Activated CD4-positive, alpha-beta T cell treated with anti-CD3 and anti-CD28 coated beads, Interleukin-2, amount 50 U/mL, for 48 hours (primary cell): ENCODE results near the gene CYP26B1.

ENCODE experiments used
- DNase-seq, 2 experiments: peaks; one replicate each; pipeline ENCODE4 v3.0.0-alpha.2; 2020

Gene CYP26B1

DNA sequence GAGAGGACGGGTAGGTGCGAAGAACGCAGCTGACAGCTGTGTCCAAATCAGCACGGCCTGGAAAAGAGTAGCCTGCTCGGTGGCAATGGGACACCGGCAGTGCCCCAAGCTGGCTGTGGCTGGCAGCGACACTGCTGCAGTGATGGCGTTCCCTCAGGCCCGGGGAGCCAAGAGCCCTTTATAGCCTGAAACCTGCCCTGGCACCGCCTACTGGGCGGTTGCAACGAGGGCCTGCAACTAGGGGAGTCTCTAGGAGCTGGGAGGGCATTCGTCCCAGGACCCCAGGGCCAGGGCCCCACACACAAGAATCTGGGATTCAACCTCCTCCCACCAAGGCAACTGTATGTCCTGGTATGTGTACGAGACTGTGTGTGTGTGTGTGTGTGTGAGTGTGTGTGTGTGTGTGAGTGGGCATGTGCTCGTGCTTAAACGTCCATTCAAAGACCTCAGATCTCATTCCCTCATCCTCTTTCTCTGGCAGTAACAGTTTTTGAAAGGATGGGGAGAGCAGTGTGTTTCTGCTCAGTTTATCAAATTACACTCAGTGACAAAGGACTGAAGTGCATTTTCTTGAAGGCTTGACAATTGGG, 6.8 kb upstream of the CYP26B1 start:
- DNase-seq: no peak

DNA sequence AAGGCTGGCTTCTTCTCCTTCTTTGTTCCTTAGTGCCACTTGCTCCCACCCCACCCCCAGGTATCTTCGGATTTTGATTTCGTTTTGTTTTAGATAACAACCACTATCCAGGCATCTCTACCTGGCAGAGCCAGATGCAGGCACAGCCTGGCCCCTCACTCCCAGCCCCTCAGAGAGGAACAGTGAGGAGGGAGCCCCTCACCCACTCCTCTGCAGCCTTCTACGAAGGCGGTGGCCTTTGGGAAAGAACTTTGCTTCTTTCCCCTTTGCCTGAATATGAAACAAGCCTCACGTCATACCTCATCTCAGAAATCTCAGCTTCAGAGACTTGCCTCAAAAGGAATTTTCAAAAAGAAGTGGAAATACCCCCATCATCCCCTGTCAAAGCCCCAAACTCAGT, 6.3 kb upstream of the CYP26B1 start:
- no peak for DNase-seq

DNA sequence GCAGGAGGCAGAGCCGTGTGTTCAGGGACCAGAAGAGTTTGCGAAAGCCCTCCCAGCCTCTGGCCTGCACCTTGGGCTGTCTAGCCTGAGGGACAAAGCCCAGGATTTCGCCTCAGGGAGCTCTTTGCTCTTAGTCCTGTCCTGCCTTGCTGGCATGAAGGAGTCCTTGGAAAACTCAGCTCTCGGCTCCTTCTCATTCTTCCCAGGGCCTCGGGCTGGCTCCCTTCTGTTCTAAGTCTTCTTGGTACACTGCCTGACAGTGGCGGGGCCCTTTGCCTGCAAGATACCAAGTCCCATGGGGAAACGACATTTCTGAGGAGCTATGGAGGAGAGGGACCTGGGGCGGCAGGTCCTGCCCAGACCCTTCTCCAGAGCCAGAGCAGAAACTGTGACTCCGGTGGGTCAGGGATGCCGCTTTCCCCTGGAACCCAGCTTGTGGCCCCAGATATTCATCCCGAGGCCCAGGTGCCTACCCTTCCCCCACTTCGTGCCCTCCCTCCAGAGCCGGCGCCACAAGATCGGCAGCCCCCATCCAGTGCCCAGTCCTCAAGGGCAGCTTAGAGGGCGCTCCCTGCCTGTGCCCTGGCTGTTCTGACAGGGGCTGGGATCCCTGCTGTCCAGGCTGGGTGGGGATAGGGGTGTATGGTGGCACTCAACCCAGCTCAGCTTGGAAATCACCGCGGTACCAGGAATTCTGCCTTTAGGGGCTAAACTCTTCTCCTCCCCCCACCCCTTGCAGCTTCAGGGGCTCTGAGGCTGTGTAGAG, 5.5 kb upstream of the CYP26B1 start:
- no peak for DNase-seq

DNA sequence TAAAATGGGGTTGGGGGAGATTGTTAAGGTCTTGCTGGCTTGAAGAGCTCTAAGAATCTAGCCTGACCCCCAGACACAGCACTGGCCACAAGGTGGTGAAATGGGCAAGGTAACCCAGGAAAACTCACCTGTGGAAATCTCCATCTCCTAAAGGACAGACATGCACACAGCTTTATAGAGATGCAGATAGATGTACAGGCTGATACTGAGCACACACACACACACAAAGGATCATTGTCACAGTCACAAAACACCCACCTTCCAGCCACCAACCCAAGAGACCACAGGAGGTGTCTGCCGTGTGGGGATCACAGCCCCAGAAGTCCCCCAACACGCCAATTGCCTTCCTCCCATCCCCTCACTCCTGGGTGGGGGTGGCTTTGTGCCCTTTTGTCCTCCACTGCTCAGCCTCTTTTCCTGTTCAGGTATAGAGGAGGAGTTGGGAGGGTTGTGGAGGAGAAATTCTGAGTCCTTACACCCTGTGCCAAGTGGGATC, 3.2 kb upstream of the CYP26B1 start:
- no peak for DNase-seq

DNA sequence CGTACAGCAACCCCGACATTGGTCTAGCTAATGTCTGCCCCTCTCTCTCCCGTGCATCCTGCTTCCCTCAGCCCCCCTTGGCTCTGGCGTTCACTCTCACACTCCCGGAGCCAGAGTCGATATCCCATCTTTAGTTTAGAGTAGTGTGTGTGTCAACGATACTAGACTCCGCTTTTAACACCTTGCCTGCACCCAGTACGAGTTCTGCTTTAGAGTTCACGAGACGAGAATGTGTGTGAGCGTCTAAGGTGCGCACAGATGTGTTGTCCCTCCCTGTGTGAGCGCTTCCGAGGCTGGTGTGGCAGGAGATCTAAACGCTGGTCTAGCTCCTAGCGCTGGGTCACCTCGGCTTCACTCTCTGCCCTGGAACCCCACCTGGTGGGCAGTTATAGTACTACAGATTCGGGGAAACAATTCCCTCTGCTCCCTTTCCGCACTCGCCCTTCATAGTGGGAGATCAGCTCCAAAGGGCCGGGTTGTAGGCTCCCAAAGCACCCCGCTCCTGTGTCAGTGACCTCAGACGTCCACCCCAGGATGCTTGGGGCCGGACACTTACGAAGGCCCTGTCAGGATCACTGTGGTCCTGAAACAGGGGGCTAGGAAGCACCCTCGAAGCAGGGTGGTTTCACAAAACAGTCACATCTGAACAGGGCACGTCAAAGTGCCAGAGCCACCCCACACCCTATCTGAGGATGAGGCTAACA, 2.6 kb upstream of the CYP26B1 start:
- DNase-seq: peak; percentile 74 to 82

DNA sequence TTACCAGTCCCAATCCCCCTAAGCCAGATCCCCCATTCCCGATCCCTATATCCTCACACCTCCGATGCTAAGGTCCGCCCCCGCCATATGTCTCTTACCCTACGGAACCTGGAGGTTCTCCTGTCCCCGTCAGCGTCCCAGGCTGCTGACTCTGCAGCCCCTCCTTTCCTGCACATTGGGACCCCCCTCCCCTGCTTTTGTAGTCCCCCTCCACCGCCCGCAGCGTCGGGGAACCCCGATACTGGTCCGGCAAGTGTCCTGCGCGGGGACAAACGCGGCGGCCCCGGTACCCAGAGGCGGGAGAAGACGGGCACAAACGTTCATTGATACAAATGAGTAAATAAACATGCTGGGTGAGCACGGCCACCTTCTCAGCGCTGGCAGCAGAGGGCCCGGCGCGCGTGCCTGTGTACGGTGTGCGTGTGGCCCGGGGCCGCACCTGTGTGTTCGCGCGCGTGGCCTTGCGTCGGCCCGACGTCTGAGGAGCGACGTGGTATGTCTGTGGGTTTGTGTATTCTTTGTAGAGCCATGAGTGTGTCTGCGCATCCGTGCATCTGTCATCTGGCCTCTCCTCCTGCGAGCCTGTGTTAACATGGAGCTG, 2.0 kb upstream of the CYP26B1 start:
- peak in 1 of 2 experiments; percentile 21 for DNase-seq

DNA sequence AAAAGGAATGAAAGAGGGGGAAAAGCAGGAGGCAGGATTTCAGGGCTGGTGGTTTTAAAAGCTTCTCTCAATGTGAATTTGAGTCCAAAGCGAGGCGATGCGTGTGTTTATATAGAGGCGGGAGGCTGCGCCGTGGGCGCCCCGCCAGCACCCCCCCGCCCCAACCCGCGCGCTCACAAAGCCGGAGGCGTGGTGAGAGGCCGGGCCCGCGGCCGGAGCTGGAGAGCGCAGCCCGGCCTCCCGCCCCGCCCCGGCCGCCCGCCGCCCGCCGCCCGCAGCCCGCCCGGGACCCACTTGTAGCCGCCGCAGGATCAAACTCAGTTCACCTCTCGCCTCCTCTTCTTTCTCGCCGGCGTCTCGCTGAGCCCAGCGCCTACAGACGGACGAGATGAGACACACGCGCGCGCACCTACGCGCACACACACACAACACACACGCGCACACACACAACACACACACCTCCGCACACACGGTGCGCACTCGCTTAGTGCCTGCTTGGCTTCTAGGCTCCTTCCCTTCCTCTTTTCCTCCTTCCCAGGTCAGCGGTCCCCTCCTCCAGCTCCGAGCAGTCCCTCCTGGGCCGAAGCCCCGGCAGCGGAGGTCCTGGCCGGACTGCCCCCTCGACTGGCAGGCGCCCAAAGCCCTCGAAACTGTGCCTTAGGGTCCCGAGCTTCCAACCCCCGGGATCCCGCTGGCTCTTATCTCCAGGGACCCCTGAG, 1.3 kb upstream of the CYP26B1 start:
- peak in 1 of 2 experiments; percentile 26 for DNase-seq

DNA sequence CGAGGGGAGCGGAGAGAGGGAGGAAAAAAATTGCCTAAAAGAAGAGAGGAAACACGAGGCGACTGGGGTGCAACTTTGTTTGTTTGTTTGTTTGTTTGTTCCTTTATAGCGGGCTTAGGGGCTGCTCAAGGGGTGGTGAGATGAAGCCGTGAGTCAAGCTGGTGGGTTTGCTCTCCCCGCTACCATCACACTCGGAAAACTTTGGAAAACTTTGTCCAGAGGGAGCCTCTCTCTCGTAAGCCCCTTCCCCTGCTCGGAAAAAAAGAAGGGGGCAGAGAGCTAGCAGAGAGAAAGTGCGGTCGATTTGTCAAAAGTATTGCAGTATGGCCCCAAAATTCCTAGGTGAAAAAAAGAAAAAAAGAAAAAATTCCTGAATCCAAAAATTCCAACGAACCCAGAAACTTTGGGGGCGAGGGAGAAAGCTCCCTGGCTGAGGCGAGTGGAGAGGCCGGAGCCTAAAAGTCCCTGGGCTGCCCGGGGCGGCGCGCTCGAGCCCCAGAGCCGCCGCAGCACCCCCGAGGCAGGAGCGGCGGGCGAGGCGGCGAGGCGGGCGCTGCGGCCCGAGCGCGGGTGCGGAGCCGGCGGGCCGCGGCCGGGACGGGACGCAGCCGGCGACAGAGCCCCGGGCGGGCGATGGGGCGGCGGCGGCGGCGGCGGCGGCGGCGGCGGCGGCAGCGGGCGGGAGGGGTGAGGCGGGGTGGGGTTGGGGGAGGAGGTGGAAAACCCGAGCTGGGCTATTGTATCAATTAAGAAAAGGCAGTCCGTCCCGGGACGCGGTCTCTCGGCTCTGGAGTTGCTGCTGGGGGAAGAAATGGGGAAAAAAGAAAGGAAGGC, 558 bp upstream of the CYP26B1 start:
- no peak for DNase-seq

DNA sequence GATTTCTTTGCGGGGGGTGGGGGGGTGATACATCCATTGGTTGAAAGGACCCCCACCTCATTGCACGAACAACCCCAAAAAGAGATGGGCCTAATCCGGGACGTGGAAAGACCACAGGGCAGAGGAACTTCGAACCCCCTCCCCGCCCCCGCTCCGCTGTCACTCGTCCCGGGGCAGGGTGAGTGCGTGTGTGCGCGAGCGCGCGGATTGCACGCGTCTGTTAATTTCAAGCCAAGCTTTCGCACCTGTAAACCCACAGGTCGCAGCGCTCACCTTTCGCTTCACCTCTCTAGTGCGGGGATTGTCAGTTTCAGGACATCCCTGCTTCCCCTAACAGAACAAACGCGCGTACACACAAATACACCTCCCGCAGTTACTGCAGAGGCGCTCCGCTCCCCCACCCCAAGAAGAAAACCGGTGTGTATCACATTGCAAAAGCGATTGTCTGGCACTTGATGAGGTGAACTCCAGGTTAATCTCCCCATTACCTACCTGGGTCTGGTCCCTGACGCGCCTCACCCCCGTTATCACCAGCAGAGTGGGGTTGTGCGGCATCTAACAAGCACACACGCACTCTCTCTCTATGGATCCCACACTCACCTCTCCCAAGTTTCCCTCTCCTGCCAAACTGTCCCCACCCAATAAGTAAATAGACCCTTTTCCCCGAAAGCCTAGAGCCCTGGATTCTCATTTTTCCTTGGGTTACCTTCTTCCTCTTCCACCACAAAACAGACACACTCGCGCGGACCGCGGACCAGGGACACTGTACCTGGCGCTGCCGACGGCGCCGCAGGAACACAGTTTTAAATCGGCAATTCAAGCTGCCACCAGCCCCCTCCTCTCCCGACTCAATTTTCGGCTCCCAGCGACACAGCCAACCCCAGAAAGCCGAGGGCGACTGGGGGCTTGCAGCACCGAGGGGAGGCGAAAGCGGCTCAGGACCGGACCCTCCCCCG, 1.0 kb downstream of the CYP26B1 start:
- DNase-seq: peak in 1 of 2 experiments; percentile 7

DNA sequence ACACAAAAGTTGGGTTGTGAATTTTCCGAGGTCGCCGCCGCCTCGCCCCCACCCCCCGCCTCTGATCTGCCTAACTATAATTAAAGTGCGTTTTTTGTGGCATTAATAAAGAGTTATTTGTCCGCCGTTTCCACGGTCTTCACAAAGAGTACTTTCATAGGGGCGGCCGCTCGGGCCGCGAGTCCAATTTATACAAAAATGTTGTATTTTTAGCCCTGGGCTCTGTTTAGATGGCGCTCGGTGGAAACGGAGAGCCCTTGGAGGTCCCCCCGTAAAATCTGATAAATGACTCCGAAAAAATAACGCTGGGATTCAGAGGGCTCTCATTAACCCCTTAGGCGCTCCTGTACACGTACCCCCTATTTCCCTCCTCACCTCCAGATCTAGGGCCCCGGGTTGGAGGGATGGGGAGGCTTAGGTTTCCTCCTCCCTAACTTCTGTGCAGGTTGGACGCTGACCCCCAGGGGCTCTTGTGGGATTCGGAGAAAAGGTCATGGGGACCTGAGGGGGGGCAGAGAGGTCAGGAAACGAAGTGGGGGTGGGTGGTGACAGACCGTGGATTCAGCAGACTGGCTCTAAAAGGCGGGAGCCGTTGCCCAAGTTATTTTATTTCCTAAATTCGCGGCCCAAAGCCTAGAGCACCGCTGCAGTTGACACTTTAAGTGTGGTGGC, 1.9 kb downstream of the CYP26B1 start:
- DNase-seq: no peak

DNA sequence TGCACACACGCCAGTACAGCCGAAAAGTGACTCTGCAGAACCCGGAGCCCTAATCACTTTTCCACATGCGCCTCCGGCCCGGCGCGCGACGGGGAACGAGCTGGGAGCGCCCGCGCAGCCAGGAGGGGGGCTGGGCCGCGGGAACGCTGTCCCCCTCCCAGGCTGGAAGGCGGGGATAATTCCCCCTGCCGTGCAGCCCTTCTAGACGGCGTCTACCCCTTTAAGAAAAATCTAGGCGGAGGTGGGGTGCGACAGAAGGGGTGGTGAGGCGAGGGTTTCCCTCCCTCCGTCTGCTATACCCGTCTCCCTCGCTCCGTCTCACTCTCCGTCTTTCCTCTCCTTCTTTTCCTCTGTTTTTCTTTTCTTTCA, 2.4 kb downstream of the CYP26B1 start:
- DNase-seq: no peak

DNA sequence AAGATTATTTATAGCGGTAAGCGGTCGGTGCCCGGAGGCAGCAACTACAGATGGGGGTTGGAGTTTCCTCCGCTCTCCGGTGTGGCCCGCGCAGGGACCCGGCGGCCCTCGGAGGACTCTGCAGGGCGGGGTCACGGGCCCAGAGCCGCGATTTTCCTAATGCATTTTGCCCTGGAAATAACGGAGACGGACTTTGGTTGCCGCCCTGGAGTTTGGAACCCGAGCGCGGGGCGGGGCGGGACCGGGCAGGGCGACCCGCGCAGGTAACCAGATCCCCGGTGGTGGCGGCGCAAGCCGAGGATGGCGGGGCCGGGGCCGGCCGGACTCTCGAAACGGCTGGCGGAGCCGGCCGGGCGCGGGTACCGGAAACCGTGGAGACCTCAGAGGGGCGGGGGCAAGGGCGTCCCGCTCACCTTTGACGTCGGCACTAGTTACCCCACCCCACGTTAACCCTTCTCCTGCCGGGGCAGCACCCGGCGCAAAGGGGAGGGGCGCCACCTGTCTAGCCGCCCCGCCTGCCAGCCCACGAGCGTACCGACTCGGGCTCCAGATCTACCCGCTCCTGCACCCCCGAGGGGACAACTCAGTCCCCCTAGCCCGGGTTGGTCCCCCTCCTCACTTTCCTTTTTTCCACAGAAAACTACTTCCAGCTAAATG, 2.9 kb downstream of the CYP26B1 start:
- DNase-seq: peak in 1 of 2 experiments; percentile 13

DNA sequence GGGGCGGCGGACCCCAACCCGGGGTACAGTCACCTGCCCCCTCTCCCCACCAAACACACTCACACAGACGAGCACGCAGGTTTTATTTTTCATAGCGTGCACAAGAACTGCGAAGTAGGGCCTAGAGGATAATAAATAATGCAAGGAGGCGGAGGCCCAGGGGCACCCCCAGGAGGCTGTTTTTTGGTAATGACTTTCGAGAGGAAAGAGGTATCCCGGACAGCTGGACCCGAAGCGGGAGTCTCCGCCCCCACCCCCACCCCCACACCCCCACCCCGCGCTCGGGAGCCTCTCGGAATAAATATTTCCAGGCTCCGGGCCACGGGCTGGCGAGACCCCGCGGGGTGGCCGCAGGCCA, 3.4 kb downstream of the CYP26B1 start:
- no peak for DNase-seq

DNA sequence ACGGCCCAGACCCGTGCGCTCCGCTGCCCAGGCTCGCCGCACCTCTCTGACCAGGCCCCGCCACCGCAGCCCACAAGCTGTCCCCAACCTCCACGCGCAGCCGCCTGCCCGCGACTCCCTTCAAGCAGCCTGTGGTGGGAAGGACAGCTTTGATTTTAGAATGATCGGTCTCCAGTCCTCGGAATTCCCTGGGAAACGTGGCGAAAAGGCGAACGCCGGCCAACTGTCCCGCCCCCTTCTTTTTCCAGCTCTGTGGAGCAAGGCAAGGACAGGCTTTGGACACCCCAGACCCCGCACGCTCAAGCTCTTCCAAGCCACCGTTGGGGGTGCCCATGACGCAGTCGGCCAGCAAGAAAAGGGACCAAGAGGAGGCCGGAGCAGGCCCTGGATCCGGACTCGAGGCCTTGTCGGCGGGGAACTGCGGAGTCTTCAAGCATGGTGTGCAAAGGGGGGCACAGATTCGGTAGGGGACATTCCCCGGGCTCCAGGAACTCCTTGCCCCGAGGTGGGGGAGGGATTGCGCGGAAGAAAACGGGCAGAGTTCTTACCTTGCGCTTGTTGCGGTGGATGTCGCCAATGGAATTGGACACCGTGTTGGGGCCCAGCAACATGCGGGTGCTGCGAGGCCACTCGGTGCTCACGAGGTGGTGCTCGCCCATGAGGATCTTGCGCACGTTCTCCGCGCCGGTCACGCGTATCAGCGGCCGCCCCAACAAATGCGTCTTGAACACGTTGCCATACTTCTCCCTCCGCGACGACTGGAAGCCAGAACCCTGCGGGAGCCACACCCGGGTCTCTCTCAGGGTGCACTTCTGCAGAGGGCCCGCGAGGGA, 4.0 kb downstream of the CYP26B1 start:
- DNase-seq: peak in 1 of 2 experiments; percentile 13

DNA sequence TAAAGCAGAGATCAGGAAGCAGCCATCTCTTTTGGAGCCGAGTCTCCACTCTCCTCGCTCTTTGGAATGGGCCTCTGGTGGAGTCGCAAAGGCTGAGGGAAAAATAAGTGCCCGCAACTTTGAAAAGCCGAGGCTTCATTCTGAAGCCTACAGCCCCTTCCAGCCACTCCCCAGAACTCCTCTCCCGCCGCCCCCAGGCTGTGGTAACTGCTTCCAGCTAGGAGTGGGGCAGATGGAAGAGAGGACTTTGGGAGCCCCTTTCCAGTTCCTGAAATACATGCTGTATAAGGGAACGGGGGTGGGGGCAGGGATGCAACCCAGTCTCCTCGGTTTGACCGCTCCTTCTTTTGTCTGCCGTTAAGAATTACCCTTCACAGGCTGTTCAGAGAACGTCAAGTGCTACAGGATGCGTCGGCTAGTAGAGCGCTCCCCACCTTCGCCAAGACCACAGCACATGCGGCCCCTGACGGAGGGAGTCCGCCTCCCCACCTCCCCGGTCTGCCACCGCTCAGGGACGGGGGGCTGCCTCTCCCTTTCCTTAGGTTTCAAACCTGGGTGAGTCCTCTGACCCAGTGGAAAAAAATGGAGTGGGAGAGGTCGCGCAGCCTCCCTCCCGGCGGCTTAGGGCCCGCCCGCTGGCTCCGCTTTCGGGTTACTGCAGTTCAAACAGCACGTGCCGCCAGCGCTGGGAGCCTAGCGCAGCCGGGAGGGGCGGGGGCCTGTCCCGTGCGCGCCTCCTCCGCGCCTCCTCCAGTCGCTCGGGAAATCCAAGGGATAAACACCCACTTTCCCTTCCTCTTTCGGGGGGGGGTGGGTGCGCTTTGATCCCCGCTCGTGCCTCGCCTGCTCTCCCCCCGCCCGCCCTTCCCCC, 4.9 kb downstream of the CYP26B1 start:
- no peak for DNase-seq

DNA sequence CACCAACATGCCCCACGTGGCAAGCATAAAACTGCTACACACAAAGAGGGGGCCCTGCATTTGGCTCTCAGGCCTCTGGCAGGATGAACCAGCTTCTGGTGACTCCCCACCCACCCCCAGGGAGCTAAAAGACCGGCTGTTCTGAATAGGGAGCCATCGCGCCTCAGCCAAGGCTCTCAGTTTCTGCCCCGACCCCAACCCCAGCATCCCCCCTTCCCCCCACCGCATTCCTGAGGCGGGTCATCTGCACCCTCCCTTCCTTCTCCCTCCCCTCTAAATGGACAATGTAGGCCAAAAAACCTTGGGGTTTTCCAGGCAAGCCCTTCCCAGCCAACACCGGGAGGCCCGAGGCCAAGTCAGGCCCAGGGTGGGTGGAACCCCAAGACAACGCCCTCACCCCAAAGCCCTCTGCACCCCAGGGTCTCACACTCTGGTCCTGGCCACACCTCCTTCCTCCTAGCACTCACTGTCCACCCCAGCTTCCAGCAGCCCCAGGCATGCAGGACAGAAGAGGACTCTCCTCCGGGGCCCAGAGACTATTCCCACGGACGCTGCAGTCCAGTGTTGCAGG, 5.7 kb downstream of the CYP26B1 start:
- DNase-seq: no peak

DNA sequence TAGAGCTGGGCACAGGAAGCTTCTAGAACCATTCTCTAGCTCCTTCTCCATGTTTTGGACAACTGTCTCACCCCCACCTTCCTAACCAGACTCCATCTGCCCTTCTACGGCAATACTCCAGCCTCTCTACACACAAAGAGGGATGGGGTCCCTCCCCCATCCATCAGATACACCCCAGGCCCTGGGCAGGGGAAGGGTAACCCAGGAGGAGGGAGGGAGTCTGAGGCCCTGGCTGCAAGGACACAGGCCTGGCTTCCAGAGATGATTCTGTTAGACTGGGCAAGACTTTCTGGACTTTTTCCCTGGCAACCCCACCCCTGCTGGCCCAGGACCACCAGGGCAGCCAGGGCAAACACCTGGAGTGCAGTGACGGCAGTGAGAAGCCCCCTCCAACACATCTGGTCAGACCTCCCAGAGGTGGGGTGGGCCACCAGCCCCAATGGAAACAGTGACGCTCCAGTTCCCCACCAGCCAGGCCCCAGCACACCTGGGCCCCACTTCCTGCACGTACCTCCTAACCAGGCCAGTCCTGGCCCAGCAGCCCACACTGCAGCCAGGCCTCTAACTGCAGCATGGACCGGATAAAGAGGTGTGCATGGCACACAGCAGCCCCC, 6.5 kb downstream of the CYP26B1 start:
- DNase-seq: no peak
